ENCODE measurements around the gene REV3L.
A peak's percentile ranks its signal among the peaks of the same experiment; 100 is the strongest.

Gene REV3L

DNA sequence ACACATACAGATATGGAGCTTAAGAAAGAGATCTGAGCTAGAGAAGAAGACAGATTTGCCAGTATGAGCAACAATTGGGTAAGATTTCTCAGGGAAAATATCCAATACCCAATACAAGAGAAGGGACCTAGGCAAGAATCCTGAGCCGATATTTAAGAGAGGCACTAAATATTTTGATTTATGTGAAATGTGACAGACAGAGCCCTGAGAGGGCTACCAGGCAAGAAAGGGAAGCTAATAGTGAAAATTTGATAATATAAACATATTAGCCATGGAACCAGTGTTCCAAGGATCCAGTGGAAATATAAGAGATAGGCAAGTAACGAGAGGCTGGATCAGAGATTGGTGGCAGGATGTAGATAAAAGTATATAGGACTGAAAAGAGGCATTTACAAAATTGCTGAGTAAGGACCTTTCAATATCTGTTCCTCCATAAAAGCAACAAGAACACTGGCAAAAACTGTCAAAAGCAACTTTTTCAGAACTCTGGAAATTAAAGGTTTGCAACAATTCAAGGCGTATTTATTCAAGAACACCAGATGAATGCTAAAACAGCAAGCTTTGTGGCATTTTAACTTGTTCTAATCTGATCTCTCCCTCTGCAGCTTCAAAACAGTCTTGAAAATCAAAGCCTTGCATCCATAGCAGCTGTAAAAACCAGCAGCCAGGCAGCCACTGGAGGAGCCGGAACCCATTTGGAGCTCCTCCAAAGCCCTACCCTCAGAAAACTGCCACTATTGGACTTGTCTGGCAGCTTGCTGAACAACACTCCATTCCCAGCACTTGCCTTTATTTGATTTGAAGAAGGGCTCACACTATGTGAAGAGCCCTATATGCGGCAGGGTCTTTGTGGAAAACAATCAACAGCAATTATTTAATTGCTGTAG lies 58.8 kb downstream of the REV3L start:
- DNase-seq (ENCODE audit: low spot score): peak; percentile 24

DNA sequence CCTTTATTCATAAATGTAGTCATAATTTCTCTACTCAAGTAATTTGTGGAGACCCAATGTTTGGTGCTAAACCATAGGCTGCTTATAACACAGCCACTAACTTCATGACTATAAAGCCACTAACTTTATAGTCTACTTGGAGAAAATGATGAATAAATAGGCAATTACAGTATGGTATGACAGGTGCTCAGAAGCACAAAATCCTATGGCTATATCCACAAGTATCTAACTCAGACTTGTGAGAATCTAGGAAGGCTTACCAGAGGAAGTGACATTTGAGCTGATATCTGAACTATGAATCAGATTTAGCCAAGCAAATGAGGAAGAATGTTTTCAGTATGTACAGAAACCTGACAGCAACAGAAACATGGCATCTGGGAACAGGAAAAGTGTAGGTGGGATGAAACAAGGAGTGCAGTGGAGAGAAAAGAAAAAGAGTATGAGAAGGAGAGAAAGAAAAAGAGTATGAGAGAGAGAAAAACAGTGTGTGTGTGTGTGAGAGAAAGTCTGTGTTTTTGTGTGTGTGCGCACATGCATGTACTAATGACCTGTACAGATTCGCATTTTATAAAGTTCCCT lies 59.9 kb downstream of the REV3L start:
- DNase-seq (ENCODE audit: low spot score): no peak

DNA sequence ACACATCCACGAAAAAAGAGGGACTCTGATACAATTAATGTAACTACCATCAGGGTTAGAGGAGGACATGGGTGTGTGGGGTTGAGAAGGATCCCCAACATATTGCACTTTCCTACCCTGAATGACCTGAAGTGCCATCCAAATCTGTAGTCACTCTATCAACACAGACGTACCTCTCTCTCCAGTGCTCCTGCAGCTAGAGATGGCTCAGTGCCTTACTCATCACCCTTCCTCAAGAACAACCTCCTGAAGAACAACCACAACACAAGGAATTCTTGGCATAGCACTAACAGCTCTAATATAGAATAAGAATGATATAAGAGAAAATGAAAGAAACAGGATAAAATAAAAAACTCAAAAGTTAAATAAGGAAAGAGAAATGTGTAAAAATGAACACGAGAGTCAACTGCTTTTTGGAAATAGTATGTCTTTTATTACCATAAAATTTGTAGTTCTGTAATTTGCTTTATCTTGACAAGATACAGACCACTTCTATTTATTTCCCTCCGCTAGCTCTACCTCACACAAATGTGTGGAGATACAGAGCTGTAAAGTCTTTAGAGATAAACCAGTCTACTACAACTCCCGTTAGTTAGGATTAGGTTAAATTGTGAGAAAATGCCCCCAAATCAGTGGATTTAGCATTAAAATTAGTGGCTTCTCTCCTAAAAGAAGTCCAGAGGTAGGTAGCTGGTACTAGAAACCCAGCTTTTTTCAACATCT lies 63.9 kb downstream of the REV3L start:
- DNase-seq (ENCODE audit: low spot score): no peak

DNA sequence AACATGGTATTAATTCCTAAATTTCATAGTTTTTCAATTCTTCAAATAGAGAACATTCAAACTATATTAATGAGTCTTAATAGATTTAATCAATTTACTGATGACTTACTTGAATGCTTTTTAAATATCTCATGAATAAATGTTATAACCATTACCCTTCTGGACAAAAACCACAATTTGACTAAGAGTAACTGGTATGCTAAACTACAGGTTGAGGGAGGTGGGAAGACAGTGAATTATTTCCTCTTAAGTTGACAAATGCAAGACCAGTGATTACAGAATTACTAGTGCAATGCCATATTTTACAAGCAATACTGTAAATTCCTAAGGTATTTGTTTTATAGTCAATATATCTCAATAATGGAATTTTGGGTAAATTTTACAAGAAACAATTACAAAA lies 65.1 kb downstream of the REV3L start:
- DNase-seq (ENCODE audit: low spot score): no peak

DNA sequence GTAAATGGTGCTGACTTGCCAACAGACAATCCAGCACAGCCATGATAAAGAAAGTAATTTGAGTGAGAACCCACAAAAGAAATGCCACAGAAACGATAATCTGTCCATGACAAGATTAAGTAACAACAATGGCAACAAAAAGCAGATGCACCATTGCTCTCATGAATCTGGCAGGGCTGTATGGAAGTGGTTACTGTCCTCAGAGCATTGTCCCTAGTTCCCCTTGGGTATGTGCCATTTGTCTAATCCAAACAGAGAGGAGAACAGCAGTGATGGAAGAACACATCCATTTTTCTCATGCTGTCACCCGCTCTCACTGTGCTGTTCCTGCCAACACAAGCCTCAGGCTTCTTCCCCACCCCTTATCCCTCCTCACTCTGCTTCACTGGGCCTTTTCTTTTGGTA lies 65.8 kb downstream of the REV3L start:
- DNase-seq (ENCODE audit: low spot score): peak; percentile 38

DNA sequence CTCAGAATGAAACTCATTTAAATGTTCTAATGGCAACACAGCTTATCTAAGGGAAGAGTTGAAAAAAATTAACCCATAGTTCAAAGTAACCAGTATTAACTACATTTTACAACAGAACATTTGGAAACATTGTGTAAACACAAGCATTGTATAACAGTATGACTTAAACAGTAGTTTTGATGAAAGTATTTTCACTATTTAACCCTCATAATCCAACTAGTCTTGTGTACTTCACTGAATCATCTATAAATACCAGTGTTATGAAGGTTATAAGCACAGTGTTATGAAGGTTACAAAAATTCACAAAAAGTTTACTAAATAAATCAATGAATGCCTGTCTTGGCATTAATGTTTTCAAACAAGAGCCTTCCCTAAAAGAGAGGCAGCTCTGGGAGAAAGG lies 66.5 kb downstream of the REV3L start:
- DNase-seq (ENCODE audit: low spot score): no peak

DNA sequence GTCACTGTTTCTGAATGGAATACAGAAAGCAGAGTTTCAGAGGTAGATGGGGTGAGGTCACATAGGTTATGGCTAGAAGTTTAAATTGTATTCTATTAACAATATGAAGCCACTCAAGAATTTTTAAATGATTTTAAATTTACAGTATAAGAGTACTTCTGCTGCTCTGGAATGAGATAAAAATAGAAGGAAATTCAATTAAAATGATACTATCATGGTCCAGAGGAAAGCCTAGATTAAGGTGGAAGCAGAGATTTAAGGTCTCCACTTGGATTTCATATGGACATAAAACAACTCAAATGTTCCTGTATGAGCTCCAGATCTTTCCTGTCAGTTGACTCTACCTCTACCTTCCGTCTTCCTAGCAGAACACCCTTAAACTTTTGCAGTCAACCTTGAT lies 68.6 kb downstream of the REV3L start:
- DNase-seq (ENCODE audit: low spot score): no peak

DNA sequence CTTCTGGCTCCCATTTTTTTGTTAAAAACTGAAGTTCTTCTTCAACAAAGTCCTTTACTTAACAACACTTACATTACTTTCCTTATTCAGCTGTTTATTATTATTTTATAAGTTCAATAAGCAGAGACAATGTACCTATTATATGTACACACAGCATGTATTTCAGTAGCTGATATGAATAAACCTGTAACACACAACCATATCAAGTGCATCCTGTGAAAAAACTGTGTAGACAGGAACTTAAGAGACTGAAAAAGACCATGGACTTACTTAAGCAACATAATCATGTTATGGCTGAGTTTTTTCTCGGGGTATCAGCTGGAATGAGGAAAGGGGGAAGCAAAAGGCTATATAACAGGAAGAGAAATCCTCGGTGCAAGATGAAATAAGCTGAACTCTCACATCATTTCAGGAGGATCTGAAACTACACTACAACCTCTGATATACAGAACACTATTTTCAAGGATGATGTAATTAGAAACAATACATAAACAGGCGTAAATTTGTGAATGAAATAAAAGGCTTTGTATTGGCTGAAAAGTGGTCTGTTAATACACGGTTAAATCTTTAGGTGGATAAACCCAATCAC lies 70.9 kb downstream of the REV3L start:
- DNase-seq (ENCODE audit: low spot score): no peak

DNA sequence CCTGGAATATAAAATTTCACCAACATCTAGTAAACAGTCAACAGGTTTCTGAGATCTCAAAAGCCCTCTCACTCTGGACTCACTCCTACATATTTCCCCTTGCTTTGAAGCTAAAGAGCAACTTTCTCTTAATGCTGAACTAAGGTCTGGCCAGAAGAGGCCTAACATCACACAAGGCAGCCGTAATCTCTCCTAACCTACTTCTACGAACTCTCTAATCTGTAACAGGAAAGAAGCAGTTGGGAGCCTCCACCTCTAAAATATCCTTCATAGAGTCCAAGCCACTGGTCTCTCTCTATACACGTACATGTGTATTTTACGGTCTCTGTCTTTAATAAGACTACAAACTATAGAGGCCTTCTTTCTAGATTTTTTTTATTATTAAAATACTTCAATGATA lies 72.0 kb downstream of the REV3L start:
- no peak for DNase-seq (ENCODE audit: low spot score)

DNA sequence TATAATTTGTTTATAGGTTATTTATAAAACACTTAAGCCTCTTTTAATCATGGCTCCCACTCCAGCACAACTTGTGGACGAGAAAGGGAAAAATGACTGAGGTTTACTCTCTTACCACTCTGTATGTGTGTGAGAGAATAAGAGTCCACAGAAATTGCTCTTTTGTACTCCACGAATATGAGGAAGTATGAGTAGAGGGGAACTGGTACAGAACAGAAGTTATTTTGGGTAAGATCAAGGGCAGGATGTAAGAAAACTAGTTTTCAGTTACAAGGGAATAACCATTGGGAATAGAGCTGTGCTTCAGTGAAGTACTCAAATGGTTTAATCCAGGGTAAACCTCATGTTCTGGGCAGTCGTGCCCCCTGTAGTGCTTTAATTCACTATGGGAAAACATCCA lies 72.6 kb downstream of the REV3L start:
- no peak for DNase-seq (ENCODE audit: low spot score)

DNA sequence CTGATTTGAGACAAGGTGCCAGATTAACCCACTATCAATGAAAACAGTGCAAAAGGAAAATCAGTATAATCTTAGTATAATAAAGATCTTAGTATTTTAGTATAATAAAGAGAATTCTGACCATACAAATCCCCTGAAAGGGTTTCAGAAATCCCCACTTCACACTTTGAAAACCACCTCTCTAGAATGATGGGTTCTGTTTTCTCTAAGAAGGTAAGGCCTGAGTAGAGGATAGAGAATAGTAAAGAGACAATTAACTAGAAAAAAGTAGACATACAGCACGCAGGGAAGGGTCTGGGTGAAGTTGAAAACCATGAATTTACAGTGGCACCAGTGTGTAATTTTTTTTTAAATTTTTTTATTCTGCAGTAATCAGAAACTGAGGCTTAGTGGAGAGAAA lies 73.6 kb downstream of the REV3L start:
- DNase-seq (ENCODE audit: low spot score): no peak

DNA sequence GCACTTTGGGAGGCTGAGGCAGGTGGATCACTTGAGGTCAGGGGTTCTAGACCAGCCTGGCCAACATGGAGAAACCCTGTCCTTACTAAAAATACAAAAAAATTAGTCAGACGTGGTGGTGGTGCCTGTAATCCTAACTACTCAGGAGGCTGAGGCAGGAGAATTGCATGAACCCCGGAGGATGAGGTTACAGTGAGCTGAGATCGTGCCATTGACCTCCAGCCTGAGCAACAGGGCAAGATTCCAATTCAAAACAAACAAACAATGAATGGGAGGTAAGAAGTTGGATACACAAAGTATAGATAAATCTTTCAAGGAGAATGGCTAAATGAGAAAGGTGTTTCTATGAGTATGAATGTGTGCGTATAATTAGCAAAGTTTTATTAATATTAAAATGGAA lies 75.3 kb downstream of the REV3L start:
- no peak for DNase-seq (ENCODE audit: low spot score)

DNA sequence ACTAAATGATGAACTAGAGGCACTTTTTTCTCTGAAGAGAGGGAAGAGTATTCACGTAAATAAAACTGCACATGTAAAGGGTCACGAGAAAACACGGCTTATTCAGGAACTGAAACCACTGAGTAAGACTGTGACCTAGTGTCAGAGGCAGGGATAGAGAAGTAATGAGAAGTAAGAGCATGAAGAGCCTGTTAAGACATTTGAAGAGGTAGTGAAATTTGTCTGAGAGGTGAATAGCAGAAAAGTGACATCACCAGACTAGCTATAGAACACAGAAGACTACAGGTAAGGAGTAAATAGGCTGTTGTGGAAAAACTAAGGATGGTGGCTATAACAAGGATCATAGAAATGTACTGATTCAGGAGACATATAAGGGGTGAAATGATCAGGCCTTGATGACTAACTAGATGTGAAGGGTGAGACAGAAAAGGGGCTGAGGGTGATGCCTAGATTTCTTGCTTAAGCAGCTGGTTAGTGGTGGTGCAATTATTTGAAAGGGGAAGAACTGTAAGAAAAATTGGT lies 76.8 kb downstream of the REV3L start:
- no peak for DNase-seq (ENCODE audit: low spot score)

DNA sequence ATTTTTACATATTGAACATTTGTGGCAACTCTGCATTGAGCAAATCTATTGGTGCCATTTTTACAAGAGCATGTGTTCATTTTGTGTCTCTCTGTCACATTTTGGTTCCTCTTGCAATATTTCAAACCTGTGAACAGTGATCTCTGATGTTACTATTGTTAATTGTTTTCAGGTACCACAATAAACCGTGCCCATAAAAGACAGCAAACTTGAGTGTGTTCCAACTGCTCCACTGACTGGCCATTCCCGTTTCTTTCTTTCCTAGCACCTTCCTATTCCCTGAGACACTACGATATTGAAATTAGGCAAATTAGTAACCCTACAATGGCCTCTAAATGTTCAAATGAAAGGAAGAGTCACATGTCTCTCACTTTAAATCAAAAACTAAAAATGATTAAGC lies 79.6 kb downstream of the REV3L start:
- no peak for DNase-seq (ENCODE audit: low spot score)

DNA sequence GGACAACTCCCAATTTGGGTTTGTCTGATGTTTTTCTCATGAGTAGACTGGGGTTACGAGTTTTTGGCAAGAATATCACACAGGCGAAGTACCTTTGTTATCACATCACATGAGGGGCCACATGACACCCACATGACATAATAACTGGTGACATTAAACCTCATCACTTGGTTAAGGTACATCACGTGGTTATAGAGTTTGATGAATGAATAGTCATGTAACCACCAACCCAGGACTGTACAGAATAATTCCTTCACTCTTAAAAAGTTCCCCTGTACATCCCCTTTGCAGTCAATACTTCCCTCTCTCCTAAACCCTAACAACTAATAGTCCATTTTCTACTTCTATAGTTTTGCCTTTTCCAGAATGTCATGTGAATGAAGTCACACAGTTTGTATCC lies 83.4 kb downstream of the REV3L start:
- DNase-seq (ENCODE audit: low spot score): no peak

DNA sequence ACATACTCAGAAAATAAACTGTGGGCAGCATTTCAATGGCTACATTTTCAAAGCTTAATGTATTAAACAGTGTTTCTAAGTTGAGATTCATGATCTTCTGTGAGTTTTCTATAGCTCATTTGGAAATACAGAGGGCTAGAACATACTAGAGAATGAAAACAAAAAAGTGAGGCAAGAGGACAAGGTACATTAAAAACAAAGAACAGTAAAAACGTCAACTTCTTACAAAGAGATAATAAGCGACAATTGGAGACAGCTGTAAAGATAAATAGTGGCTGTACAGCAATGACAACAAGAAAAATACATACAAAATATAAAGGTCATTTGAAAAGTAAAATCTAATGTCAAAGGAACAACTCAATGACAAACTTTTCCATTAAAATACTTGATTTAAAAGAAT lies 94.3 kb downstream of the REV3L start:
- DNase-seq (ENCODE audit: low spot score): no peak

DNA sequence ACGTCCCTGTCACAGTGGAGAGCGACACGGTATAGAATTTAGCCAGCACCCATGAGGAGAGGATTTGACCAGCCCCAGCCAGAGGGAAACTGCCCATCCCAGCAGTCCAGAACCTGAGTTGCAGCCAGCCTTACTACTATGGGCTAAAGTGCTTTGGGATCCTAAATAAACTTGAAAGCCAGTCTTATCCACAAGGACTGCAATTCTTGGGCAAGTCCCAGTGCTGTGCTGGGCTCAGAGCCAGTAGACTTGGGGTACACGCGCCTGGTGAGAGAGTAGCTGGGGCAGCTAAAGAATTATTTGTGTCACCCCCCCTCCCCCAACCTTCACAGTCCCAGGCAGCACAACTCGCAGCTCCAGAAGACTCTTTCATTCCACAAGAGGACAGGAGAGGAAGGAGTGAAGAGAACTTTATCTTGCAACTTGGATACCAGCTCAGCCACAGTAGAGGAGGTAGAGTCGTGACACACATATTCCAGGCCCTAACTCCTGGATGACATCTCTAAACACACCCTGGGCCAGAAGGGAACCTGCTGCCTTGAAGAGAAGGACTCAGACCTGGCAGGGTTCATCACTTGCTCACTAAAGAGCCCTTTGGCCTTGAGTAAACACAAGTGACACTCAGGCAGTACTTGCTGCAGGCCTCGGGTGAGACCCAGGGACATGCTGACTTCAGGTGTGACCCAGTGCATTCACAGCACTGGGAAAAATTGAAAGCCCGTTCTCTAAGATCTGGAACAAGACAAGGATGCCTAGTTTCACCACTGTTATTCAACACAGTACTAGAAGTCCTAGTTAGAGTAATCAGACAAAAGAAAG lies 100.3 kb downstream of the REV3L start:
- DNase-seq (ENCODE audit: low spot score): no peak

DNA sequence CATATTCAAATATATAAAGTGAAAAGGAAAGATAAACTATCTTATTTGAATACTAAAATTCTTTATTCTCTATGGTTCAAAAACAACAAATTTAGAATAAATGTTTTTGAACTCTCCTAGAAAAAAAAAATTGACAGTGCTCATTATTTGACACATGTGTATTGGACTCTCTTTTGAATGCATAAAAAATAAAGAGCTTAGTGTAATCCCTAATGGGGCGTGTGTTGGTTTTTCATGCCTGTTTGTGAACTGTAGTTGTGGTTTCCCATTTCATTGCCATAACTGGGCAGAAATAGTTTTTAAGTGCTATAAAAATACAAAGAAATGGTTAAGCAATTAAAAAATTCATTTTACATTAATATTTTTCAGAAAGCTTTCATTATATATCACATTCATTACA lies 101.3 kb downstream of the REV3L start:
- peak; percentile 29 for DNase-seq (ENCODE audit: low spot score)

DNA sequence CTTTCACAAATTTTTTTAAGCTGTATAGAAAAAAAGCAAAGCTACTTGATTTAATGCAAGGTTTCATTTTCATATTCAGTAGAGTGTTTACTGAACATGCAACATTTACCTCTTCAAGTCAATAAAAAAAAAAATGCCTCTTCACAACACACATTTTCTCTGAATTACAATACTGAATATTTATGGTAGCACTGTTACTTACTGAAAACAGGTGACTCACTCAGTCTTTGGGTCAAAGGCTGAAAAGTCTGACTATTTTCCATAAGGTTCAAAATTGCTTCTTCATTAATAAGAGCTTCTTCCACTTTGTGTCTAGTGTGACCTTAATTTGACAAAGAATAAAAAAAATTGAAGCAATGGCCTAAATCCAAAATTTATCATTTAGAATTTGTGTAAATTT lies 101.9 kb downstream of the REV3L start:
- DNase-seq (ENCODE audit: low spot score): no peak

DNA sequence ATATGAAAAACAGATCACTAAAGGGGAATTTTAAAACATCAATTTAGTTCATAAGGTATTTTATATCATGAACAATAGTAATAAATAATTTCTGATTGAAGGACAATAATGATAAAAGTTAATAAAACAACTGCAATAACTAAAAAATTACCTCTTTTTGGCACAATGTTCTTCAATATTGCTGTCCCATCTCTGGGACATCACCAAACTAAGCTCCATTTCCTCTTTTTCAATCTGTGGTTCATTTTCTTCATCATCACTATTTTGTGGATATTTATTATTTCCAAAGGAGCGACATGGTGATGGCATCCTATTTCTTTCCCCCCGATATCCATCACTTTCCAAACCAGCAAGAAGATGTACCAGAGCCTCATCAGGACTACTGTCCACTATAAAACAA lies 103.2 kb downstream of the REV3L start:
- no peak for DNase-seq (ENCODE audit: low spot score)

DNA sequence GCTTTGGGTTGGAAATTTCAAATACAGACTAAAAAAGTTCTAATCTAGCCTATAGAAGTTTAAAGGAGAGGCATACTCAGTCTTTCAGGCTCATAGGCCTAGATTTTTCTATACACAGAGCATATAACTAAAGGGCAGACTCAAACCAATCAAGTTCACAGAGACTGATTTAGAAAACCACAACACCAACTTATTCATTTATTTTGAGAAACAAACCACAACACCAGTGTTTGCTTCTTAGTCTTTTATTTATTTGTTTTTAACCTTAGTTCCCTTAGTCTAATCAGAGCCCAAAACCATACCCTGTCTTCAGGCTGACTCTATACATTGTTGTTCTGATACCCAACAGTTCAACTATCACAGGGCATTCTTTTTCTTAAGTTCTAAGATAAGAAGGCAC lies 103.7 kb downstream of the REV3L start:
- DNase-seq (ENCODE audit: low spot score): no peak

All from D341Med (cell line).